HCT116 (cell line): ENCODE results near the gene CAPN1. TPM values are rescaled to one million over a fixed set of nuclear protein-coding genes. Genes with fewer than 3 reads are reported as not detected.

Experiments used
- ATAC-seq: fragments of 200-7000 bp; cut with Tn5 transposase; 2 replicates; pipeline ENCODE4 v1.9.1; 2020; ENCODE audit warnings: mild to moderate bottlenecking, moderate library complexity
- BruUV-seq: library from RNA; stranded (reverse); fragments of 400-500 nt; replicated peaks from 2 replicates; lab custom pipeline; 2021; lab: Mats Ljungman, UMichigan
- CTCF ChIA-PET: fragments of 300-600 bp; sonication (Branson Sonifier 250); formaldehyde crosslinking; loops from one replicate; lab custom pipeline; 2021; ENCODE audit warnings: antibody characterized with exemption; lab: Charles Lee
- POLR2A ChIA-PET: fragments of 300-600, 350-600 bp; sonication (Branson Sonifier 250); formaldehyde crosslinking; loops from one replicate; lab custom pipeline; 2021; ENCODE audit warnings: antibody characterized with exemption; lab: Charles Lee
- RAD21 ChIA-PET, 2 experiments: fragments of 300-600 bp; sonication (Branson Sonifier 250); formaldehyde crosslinking; loops; one replicate each; lab custom pipeline; 2023; ENCODE audit warnings: low total read pairs in 2 of 2; ENCODE audit not compliant: uncharacterized antibody in 2 of 2, unreplicated experiment in 2 of 2, low non-redundant PET in 1 of 2; lab: Charles Lee
- DNase-seq: peaks from one replicate; pipeline ENCODE4 v3.0.0-alpha.2; 2010; ENCODE audit warnings: low read depth, low spot score
- H2AFZ ChIP-seq: fragments of 200-600 bp; shearing (Covaris generic), sonication (generic); 2 replicates; pipeline ENCODE4 v1.6.1; 2017; ENCODE audit warnings: low read depth, mixed run types, mixed read lengths, antibody characterized with exemption, low read length; ENCODE audit not compliant: poor library complexity, severe bottlenecking
- H3K27ac ChIP-seq: 2 replicates; pipeline ENCODE4 v1.5.1; 2012; ENCODE audit warnings: low read depth, low read length
- H3K27me3 ChIP-seq: fragments of 200-600 bp; sonication (generic); 2 replicates; pipeline ENCODE4 v1.6.1; 2016; ENCODE audit warnings: mixed run types, low read length, mixed read lengths; ENCODE audit not compliant: insufficient read depth
- H3K36me3 ChIP-seq, 2 experiments: fragments of 200-500 bp in 1 of 2; fragments of 200-600 bp in 1 of 2; sonication (Bioruptor generic) in 1 of 2; sonication (generic) in 1 of 2; 2 replicates each; pipeline versions ENCODE4 v1.5.1 to v1.6.1; 2014 to 2016; ENCODE audit warnings: low read length in 2 of 2, inconsistent platforms in 1 of 2, mixed read lengths in 1 of 2, mixed run types in 1 of 2; ENCODE audit not compliant: insufficient read depth in 2 of 2, control insufficient read depth in 1 of 2
- H3K4me1 ChIP-seq, 2 experiments: fragments of 200-600 bp in 1 of 2; sonication (generic) in 1 of 2; 2 replicates each; pipeline versions ENCODE4 v1.5.1 to v1.6.1; 2012 to 2017; ENCODE audit warnings: low read length in 2 of 2, inconsistent platforms in 1 of 2, mild to moderate bottlenecking in 1 of 2, mixed read lengths in 1 of 2, mixed run types in 1 of 2, moderate library complexity in 1 of 2; ENCODE audit not compliant: insufficient read depth in 2 of 2, control insufficient read depth in 1 of 2
- H3K4me2 ChIP-seq: fragments of 200-600 bp; sonication (generic); 2 replicates; pipeline ENCODE4 v1.6.1; 2017; ENCODE audit warnings: mixed run types, low read length, mixed read lengths
- H3K4me3 ChIP-seq, 2 experiments: fragments of 200-600 bp in 1 of 2; sonication (generic) in 1 of 2; replicated peaks in 1 of 2; 2 replicates each; pipeline ENCODE4 v1.5.1; 2011 to 2016; ENCODE audit warnings: low read length in 2 of 2, control low read depth in 1 of 2, low read depth in 1 of 2, mild to moderate bottlenecking in 1 of 2, mixed read lengths in 1 of 2, mixed run types in 1 of 2
- H3K79me2 ChIP-seq: fragments of 200-600 bp; sonication (generic); 2 replicates; pipeline ENCODE4 v1.6.1; 2017; ENCODE audit warnings: mild to moderate bottlenecking, mixed run types, low read length, moderate library complexity, mixed read lengths; ENCODE audit not compliant: insufficient read depth
- H3K9ac ChIP-seq: fragments of 200-600 bp; sonication (generic); 2 replicates; pipeline ENCODE4 v1.6.1; 2016; ENCODE audit warnings: low read length, mixed read lengths
- H3K9me2 ChIP-seq: fragments of 200-600 bp; sonication (generic), shearing (Covaris generic); 2 replicates; pipeline ENCODE4 v1.6.1; 2017; ENCODE audit warnings: mixed run types, mild to moderate bottlenecking, moderate library complexity; ENCODE audit not compliant: insufficient read depth
- H3K9me3 ChIP-seq, 2 experiments: fragments of 200-500 bp in 1 of 2; fragments of 200-600 bp in 1 of 2; sonication (Bioruptor generic) in 1 of 2; sonication (generic) in 1 of 2; 2 replicates each; pipeline ENCODE4 v1.6.1; 2014 to 2017; ENCODE audit warnings: low read length in 2 of 2, mixed read lengths in 2 of 2, inconsistent platforms in 1 of 2, low read depth in 1 of 2, mild to moderate bottlenecking in 1 of 2, mixed run types in 1 of 2, moderate library complexity in 1 of 2; ENCODE audit not compliant: control insufficient read depth in 1 of 2, insufficient read depth in 1 of 2
- H4K20me1 ChIP-seq: fragments of 200-600 bp; sonication (generic), shearing (Covaris generic); 2 replicates; pipeline ENCODE4 v1.6.1; 2017; ENCODE audit warnings: mixed run types, mild to moderate bottlenecking, moderate library complexity; ENCODE audit not compliant: insufficient read depth
- CBX3 ChIP-seq: IDR thresholded peaks from 2 replicates; pipeline ENCODE4 v1.6.1; 2012; ENCODE audit warnings: low read depth
- CEBPB ChIP-seq: IDR thresholded peaks from 2 replicates; pipeline ENCODE4 v1.6.1; 2012; ENCODE audit warnings: low read depth
- ELF1 ChIP-seq: IDR thresholded peaks from 2 replicates; pipeline ENCODE4 v1.6.1; 2012; ENCODE audit warnings: low read depth, borderline replicate concordance
- EZH2 ChIP-seq: fragments of 200-600 bp; sonication (generic); IDR thresholded peaks from 2 replicates; pipeline ENCODE4 v1.6.1; 2017; ENCODE audit warnings: antibody characterized with exemption, mixed run types
- EZH2phosphoT487 ChIP-seq: fragments of 200-600 bp; IDR thresholded peaks from 2 replicates; pipeline ENCODE4 v1.6.1; 2018; ENCODE audit warnings: antibody characterized with exemption, borderline replicate concordance
- FOSL1 ChIP-seq: IDR thresholded peaks from 2 replicates; pipeline ENCODE4 v1.6.1; 2012; ENCODE audit warnings: low read depth
- JUND ChIP-seq: IDR thresholded peaks from 2 replicates; pipeline ENCODE4 v1.6.1; 2012
- POLR2A ChIP-seq: IDR thresholded peaks from 2 replicates; pipeline ENCODE4 v1.7.0; 2011; ENCODE audit warnings: borderline replicate concordance; ENCODE audit not compliant: insufficient read depth, insufficient read length; ENCODE audit errors: extremely low read depth
- POLR2AphosphoS5 ChIP-seq: IDR thresholded peaks from 2 replicates; pipeline ENCODE4 v1.6.1; 2011; ENCODE audit warnings: mild to moderate bottlenecking, low read depth, low read length, moderate library complexity
- RAD21 ChIP-seq: IDR thresholded peaks from 2 replicates; pipeline ENCODE4 v1.6.1; 2012; ENCODE audit warnings: low read depth, mild to moderate bottlenecking
- SIN3A ChIP-seq: IDR thresholded peaks from 2 replicates; pipeline ENCODE4 v1.6.1; 2012; ENCODE audit warnings: low read depth
- SP1 ChIP-seq: IDR thresholded peaks from 2 replicates; pipeline ENCODE4 v1.6.1; 2012; ENCODE audit warnings: low read depth
- SRF ChIP-seq: IDR thresholded peaks from 2 replicates; pipeline ENCODE4 v1.6.1; 2012; ENCODE audit warnings: low read depth
- TCF7L2 ChIP-seq: IDR thresholded peaks from 2 replicates; pipeline ENCODE4 v1.7.0; 2011; ENCODE audit warnings: borderline replicate concordance, inconsistent platforms; ENCODE audit not compliant: insufficient read depth, insufficient read length; ENCODE audit errors: extremely low read depth
- ZFX ChIP-seq: fragments of 450-650 bp; IDR thresholded peaks from 2 replicates; pipeline ENCODE4 v1.6.1; 2017
- intact Hi-C: fragments of 100-400 bp; cut with micrococcal nuclease; formaldehyde crosslinking; loops from 2 replicates; pipeline ENCODE4 v1.10.0; 2022
- total RNA-seq: library from RNA; stranded (reverse); gene quantifications from one replicate; pipeline ENCODE4 v1.2.1, GENCODE V29; 2021; ENCODE audit not compliant: unreplicated experiment
- TF ChIP-seq, protein P1 (sequence below): IDR thresholded peaks from 2 replicates; pipeline ENCODE4 v1.6.1; 2012
- TF ChIP-seq, protein P2 (sequence below): IDR thresholded peaks from 2 replicates; pipeline ENCODE4 v1.6.1; 2012
- TF ChIP-seq, protein P3 (sequence below): IDR thresholded peaks from 2 replicates; pipeline ENCODE4 v1.6.1; 2011; ENCODE audit warnings: mild to moderate bottlenecking, low read length, moderate library complexity; ENCODE audit not compliant: insufficient replicate concordance; ENCODE audit errors: extremely low read depth

Gene CAPN1
- total RNA-seq, 1 experiment from 2014 or later, result 279 TPM

DNA sequence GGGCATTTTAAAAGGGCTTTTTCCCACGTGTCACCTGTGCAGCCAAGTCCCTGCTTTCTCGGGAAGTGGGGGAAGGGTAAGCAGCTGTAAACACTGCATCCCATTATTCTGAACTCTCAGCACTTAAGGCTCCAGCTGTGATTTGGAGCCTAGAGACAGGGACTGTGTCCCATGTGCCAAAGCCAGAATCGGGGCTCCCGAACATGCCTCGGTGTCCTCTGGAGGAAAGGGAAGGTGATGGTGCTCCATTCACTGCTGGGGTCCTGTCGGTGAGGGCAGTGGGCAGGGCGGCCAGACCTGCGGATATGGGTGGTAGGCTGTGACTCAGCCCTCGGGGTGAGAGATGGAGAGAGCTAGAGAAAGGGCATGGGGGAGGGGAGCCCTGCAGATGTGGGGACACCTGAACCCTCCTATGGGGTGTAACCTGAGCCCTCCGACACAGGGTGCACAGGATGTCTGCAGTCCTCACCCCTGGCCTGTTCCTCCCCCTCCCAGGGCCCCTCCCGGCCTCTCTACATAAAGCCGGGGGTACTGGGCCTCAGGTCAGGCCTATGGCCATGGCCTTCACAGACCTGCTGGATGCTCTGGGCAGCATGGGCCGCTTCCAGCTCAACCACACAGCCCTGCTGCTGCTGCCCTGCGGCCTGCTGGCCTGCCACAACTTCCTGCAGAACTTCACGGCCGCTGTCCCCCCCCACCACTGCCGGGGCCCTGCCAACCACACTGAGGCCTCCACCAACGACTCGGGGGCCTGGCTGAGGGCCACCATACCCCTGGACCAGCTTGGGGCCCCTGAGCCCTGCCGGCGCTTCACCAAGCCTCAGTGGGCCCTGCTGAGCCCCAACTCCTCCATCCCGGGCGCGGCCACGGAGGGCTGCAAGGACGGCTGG lies 31.8 kb downstream of the CAPN1 start:
- no peak overlapping the region for H3K4me3 ChIP-seq
- H3K4me1 ChIP-seq, result peaks cover 0 to 8% of the 10 kb centered on the region in 2 experiments; a peak in 1 of 4 replicates
- H3K36me3 ChIP-seq, result peaks cover 9 to 29% of the 10 kb centered on the region in 2 experiments; a peak in 3 of 4 replicates
- H3K9ac ChIP-seq, result no peak overlapping the region
- TF ChIP-seq POLR2AphosphoS5 (0 out of 2 replicates have a peak, but pooled peaks have one; percentile 17), CBX3 (no peak)
- no peaks in the 10 kb centered on the region for H4K20me1 ChIP-seq
- no peak overlapping the region for H3K27ac ChIP-seq
- no peaks in the 10 kb centered on the region for H3K9me3 ChIP-seq
- DNase-seq (no peak), ATAC-seq (0 out of 2 replicates have a peak, but pooled peaks have one; percentile 11)
- H3K79me2 ChIP-seq, result no peaks in the 10 kb centered on the region
- H2AFZ ChIP-seq, result no peak overlapping the region
- CTCF ChIA-PET, result no interaction called here
- BruUV-seq, result no TSS peak
- RAD21 ChIA-PET, result no interaction called here
- H3K4me2 ChIP-seq, result no peak overlapping the region
- H3K27me3 ChIP-seq, result no peaks in the 10 kb centered on the region
- no peaks in the 10 kb centered on the region for H3K9me2 ChIP-seq
- intact Hi-C loops, result no loop called here
- POLR2A ChIA-PET, result no interaction called here

DNA sequence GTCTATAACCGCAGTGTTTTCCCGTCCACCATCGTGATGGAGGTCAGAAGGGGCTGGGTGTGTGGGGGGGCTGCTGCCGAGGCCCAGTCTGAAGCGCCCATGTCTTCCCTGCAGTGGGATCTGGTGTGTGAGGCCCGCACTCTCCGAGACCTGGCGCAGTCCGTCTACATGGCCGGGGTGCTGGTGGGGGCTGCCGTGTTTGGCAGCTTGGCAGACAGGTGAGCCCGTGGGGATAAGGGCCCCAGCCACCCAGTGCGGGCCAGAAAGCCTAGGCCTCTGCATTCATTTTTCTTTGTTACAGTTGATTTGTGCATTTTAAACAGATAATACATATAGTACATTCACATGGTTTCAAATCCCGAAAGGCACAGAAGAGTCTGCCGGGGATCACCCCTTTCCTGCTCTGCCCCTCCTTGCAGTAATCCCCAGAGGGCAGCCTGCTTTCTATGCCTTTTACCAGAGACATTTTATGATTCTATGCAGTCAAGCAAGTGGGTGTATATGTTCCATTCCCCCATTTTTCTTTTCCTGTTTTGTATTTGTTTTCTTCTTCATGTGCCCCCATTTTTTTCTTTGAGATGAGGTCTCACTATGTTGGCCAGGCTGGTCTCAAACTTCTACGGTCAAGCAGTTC lies 32.6 kb downstream of the CAPN1 start:
- H3K27ac ChIP-seq, result no peak overlapping the region
- H3K79me2 ChIP-seq, result no peaks in the 10 kb centered on the region
- no peak overlapping the region for H2AFZ ChIP-seq
- no peak for ATAC-seq
- POLR2A ChIA-PET, result no interaction called here
- no TSS peak for BruUV-seq
- H4K20me1 ChIP-seq, result no peaks in the 10 kb centered on the region
- CTCF ChIA-PET, result interaction anchor here (0.6 kb wide), 1 partner anchor 29 kb away, joined by 3 read pairs; no protein-coding TSS in a partner anchor
- DNase-seq, result no peak
- intact Hi-C loops, result no loop called here
- H3K27me3 ChIP-seq, result no peaks in the 10 kb centered on the region
- RAD21 ChIA-PET, result no interaction called here
- H3K9ac ChIP-seq, result no peak overlapping the region
- no peak overlapping the region for H3K4me2 ChIP-seq
- peaks cover 9 to 22% of the 10 kb centered on the region in 2 experiments; a peak in 3 of 4 replicates for H3K36me3 ChIP-seq
- H3K9me2 ChIP-seq, result no peaks in the 10 kb centered on the region
- no peaks in the 10 kb centered on the region for H3K9me3 ChIP-seq
- peaks cover 0 to 9% of the 10 kb centered on the region in 2 experiments; a peak in 1 of 4 replicates for H3K4me1 ChIP-seq
- no peak overlapping the region for H3K4me3 ChIP-seq
- TF ChIP-seq ZFX (no peak), RAD21 (no peak), FOSL1 (no peak), TCF7L2 (no peak), SIN3A (no peak), POLR2AphosphoS5 (no peak), POLR2A (no peak), EZH2phosphoT487 (no peak), SRF (no peak), ELF1 (no peak), JUND (no peak), SP1 (no peak), EZH2 (no peak), CEBPB (no peak)
- TF ChIP-seq, protein P1, sequence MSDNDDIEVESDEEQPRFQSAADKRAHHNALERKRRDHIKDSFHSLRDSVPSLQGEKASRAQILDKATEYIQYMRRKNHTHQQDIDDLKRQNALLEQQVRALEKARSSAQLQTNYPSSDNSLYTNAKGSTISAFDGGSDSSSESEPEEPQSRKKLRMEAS, result no peak
- TF ChIP-seq, protein P2, sequence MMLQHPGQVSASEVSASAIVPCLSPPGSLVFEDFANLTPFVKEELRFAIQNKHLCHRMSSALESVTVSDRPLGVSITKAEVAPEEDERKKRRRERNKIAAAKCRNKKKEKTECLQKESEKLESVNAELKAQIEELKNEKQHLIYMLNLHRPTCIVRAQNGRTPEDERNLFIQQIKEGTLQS, result no peak
- TF ChIP-seq, protein P3, sequence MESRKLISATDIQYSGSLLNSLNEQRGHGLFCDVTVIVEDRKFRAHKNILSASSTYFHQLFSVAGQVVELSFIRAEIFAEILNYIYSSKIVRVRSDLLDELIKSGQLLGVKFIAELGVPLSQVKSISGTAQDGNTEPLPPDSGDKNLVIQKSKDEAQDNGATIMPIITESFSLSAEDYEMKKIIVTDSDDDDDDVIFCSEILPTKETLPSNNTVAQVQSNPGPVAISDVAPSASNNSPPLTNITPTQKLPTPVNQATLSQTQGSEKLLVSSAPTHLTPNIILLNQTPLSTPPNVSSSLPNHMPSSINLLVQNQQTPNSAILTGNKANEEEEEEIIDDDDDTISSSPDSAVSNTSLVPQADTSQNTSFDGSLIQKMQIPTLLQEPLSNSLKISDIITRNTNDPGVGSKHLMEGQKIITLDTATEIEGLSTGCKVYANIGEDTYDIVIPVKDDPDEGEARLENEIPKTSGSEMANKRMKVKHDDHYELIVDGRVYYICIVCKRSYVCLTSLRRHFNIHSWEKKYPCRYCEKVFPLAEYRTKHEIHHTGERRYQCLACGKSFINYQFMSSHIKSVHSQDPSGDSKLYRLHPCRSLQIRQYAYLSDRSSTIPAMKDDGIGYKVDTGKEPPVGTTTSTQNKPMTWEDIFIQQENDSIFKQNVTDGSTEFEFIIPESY, result no peak
